Measurements from ENCODE around the gene SRRM4. TPM values are rescaled to one million over a fixed set of nuclear protein-coding genes. Genes with fewer than 3 reads are reported as not detected.

Gene SRRM4
- polyA plus RNA-seq (2012; ENCODE audit: missing spikeins): not detected

GRCh38 chr12:118981285-118982211 lies at the start of gene SRRM4:
Gene SRRM4, plus strand, starts transcription at chr12:118981541. Its CDS starts 342 bp downstream, at chr12:118981883.
- FAIRE-seq (no peak), DNase-seq (ENCODE audit: insufficient read length) (peak; percentile 25)
- no peak for TF ChIP-seq TAF1 (IDR thresholded peaks at IDR 0.05; ENCODE audit: borderline replicate concordance, low read depth, low read length)

GRCh38 chr12:118946256-118946655 lies 35.1 kb upstream of the SRRM4 start:
- FAIRE-seq: no peak
- no peak for DNase-seq (ENCODE audit: insufficient read length)
- TF ChIP-seq POLR2AphosphoS5 (IDR thresholded peaks at IDR 0.05; ENCODE audit: low read depth, low read length): no peak
- no peak for TF ChIP-seq TAF1 (IDR thresholded peaks at IDR 0.05; ENCODE audit: borderline replicate concordance, low read depth, low read length)
- no peak for TF ChIP-seq POLR2A (IDR thresholded peaks at IDR 0.05; ENCODE audit: low read depth, low read length)

GRCh38 chr12:118958520-118958919 lies 22.8 kb upstream of the SRRM4 start:
- TF ChIP-seq POLR2A (IDR thresholded peaks at IDR 0.05; ENCODE audit: low read depth, low read length) (no peak), POLR2AphosphoS5 (IDR thresholded peaks at IDR 0.05; ENCODE audit: low read depth, low read length) (no peak), TAF1 (IDR thresholded peaks at IDR 0.05; ENCODE audit: borderline replicate concordance, low read depth, low read length) (no peak)
- DNase-seq (ENCODE audit: insufficient read length): no peak
- no peak for FAIRE-seq

GRCh38 chr12:118959348-118959747 lies 22.0 kb upstream of the SRRM4 start:
- no peak for FAIRE-seq
- no peak for TF ChIP-seq POLR2A (IDR thresholded peaks at IDR 0.05; ENCODE audit: low read depth, low read length)
- no peak for TF ChIP-seq TAF1 (IDR thresholded peaks at IDR 0.05; ENCODE audit: borderline replicate concordance, low read depth, low read length)
- no peak for TF ChIP-seq POLR2AphosphoS5 (IDR thresholded peaks at IDR 0.05; ENCODE audit: low read depth, low read length)
- DNase-seq (ENCODE audit: insufficient read length): no peak

GRCh38 chr12:118959985-118960560 lies 21.3 kb upstream of the SRRM4 start:
- no peak for FAIRE-seq
- TF ChIP-seq POLR2A (IDR thresholded peaks at IDR 0.05; ENCODE audit: low read depth, low read length): no peak
- no peak for TF ChIP-seq POLR2AphosphoS5 (IDR thresholded peaks at IDR 0.05; ENCODE audit: low read depth, low read length)
- no peak for TF ChIP-seq TAF1 (IDR thresholded peaks at IDR 0.05; ENCODE audit: borderline replicate concordance, low read depth, low read length)
- DNase-seq (ENCODE audit: insufficient read length): no peak

GRCh38 chr12:118960865-118961264 lies 20.5 kb upstream of the SRRM4 start:
- TF ChIP-seq POLR2A (IDR thresholded peaks at IDR 0.05; ENCODE audit: low read depth, low read length): no peak
- no peak for TF ChIP-seq POLR2AphosphoS5 (IDR thresholded peaks at IDR 0.05; ENCODE audit: low read depth, low read length)
- no peak for TF ChIP-seq TAF1 (IDR thresholded peaks at IDR 0.05; ENCODE audit: borderline replicate concordance, low read depth, low read length)
- no peak for FAIRE-seq

GRCh38 chr12:118964988-118965387 lies 16.4 kb upstream of the SRRM4 start:
- TF ChIP-seq POLR2AphosphoS5 (IDR thresholded peaks at IDR 0.05; ENCODE audit: low read depth, low read length): no peak
- no peak for TF ChIP-seq TAF1 (IDR thresholded peaks at IDR 0.05; ENCODE audit: borderline replicate concordance, low read depth, low read length)
- no peak for TF ChIP-seq POLR2A (IDR thresholded peaks at IDR 0.05; ENCODE audit: low read depth, low read length)
- FAIRE-seq: no peak
- no peak for DNase-seq (ENCODE audit: insufficient read length)

More at GRCh38 chr12:118960865-118961264, 20.5 kb upstream of the SRRM4 start:
- DNase-seq (ENCODE audit: insufficient read length): no peak

GRCh38 chr12:118970856-118971255 lies 10.5 kb upstream of the SRRM4 start:
- DNase-seq (ENCODE audit: insufficient read length): no peak
- no peak for TF ChIP-seq POLR2A (IDR thresholded peaks at IDR 0.05; ENCODE audit: low read depth, low read length)
- no peak for TF ChIP-seq TAF1 (IDR thresholded peaks at IDR 0.05; ENCODE audit: borderline replicate concordance, low read depth, low read length)
- TF ChIP-seq POLR2AphosphoS5 (IDR thresholded peaks at IDR 0.05; ENCODE audit: low read depth, low read length): no peak
- no peak for FAIRE-seq

GRCh38 chr12:118972982-118973381 lies 8.4 kb upstream of the SRRM4 start:
- DNase-seq (ENCODE audit: insufficient read length) (no peak), FAIRE-seq (no peak)
- TF ChIP-seq POLR2AphosphoS5 (IDR thresholded peaks at IDR 0.05; ENCODE audit: low read depth, low read length) (no peak), TAF1 (IDR thresholded peaks at IDR 0.05; ENCODE audit: borderline replicate concordance, low read depth, low read length) (no peak), POLR2A (IDR thresholded peaks at IDR 0.05; ENCODE audit: low read depth, low read length) (no peak)

GRCh38 chr12:118979763-118980406 lies 1.5 kb upstream of the SRRM4 start:
- TF ChIP-seq POLR2AphosphoS5 (IDR thresholded peaks at IDR 0.05; ENCODE audit: low read depth, low read length): no peak
- TF ChIP-seq TAF1 (IDR thresholded peaks at IDR 0.05; ENCODE audit: borderline replicate concordance, low read depth, low read length): no peak
- no peak for TF ChIP-seq POLR2A (IDR thresholded peaks at IDR 0.05; ENCODE audit: low read depth, low read length)

GRCh38 chr12:118980407-118981014 lies 830 bp upstream of the SRRM4 start:
- FAIRE-seq (no peak), DNase-seq (ENCODE audit: insufficient read length) (peak; percentile 13)
- no peak for TF ChIP-seq POLR2A (IDR thresholded peaks at IDR 0.05; ENCODE audit: low read depth, low read length)
- no peak for TF ChIP-seq POLR2AphosphoS5 (IDR thresholded peaks at IDR 0.05; ENCODE audit: low read depth, low read length)
- no peak for TF ChIP-seq TAF1 (IDR thresholded peaks at IDR 0.05; ENCODE audit: borderline replicate concordance, low read depth, low read length)

More at GRCh38 chr12:118979763-118980406, 1.5 kb upstream of the SRRM4 start:
- FAIRE-seq (no peak), DNase-seq (ENCODE audit: insufficient read length) (peak; percentile 31)
